Type B pancreatic cell (in vitro differentiated cells): ENCODE data around the gene DLL4. TPM values are rescaled to one million over a fixed set of nuclear protein-coding genes. Genes with fewer than 3 reads are reported as not detected.

Source experiments
- DNase-seq: peaks from one replicate; pipeline ENCODE4 v3.0.0; 2021; ENCODE audit warnings: mixed read lengths; ENCODE audit not compliant: unreplicated experiment; ENCODE audit errors: extremely low spot score
- H3K27ac Mint-ChIP-seq: 2 replicates; pipeline ENCODE4 v1.8.0; 2021; ENCODE audit warnings: mild to moderate bottlenecking, mixed read lengths
- H3K27me3 Mint-ChIP-seq: 2 replicates; pipeline ENCODE4 v1.8.0; 2021; ENCODE audit warnings: mixed read lengths
- H3K36me3 Mint-ChIP-seq: 2 replicates; pipeline ENCODE4 v1.8.0; 2021; ENCODE audit warnings: mixed read lengths
- H3K4me1 Mint-ChIP-seq: one replicate; pipeline ENCODE4 v1.8.0; 2021; ENCODE audit warnings: mixed read lengths; ENCODE audit not compliant: unreplicated experiment
- H3K4me3 Mint-ChIP-seq: 2 replicates; pipeline ENCODE4 v1.8.0; 2021; ENCODE audit warnings: mild to moderate bottlenecking, mixed read lengths
- H3K9me3 Mint-ChIP-seq: 2 replicates; pipeline ENCODE4 v1.8.0; 2021; ENCODE audit warnings: mixed read lengths
- total RNA-seq: library from RNA; stranded (reverse); gene quantifications from 2 replicates; pipeline ENCODE4 v1.2.1, GENCODE V29; 2021; ENCODE audit warnings: low replicate concordance
- TF ChIP-seq, protein P1 (sequence below): fragments of 200-600 bp; sonication (generic); conservative IDR thresholded peaks from 2 replicates; pipeline ENCODE4 v1.5.0; 2021; ENCODE audit warnings: antibody characterized with exemption, mild to moderate bottlenecking

DLL4 gene
- total RNA-seq, 1 donor from 2014 or later: 2.9 TPM

DNA sequence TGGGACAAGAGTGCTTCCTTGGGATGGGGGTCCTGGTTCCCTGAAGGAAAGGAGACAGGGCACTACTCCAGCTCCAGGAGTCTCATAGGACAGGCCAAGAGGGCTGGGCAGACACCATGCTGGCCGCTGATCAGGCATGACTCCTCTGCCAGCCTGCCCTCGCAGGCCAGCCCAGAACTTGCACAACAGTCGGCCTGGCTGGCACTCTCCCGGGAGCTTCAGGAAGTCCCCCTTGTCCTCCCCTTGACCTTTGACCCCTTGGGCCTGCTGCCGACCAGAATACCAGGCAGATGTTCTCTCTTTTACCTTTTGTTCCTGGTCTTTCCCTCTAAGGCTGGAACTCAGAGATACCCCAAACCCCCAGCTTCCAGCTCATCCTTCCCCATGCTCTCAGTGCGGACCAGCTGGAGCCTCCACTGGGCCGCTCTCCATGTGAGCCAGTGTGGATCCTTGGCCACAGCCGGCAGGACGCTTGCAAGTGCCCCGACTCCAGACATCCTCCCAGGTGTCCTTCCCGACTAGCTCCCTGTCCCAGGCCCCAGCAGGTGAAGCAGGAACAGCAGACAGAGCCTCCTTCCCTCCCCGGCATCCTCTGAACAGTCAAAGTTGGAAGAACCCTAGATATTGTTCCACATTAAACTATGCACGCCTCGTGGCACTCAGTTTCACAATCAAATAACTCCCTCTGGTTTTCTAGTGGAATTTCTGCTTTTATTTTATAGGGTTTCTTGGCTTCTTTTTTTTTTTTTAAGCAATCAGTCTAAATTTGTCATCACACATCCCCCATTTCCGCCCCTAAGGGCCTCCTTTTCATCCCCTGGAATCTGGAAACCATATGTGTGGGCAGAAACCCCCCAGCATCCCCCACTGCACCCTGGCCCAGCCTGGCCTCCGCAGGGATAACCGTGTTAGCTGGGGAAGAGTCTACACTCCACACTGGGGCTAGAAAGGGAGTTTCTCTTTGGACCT, 19.2 kb upstream of the DLL4 start:
- H3K9me3 Mint-ChIP-seq: no peaks in the 10 kb centered on the region
- H3K36me3 Mint-ChIP-seq: no peaks in the 10 kb centered on the region
- H3K4me3 Mint-ChIP-seq: no peak overlapping the region
- no peak for DNase-seq
- H3K4me1 Mint-ChIP-seq: peaks cover 26% of the 10 kb centered on the region
- H3K27me3 Mint-ChIP-seq: no peaks in the 10 kb centered on the region
- H3K27ac Mint-ChIP-seq: peak overlapping the region; percentile 31
- TF ChIP-seq, protein P1, sequence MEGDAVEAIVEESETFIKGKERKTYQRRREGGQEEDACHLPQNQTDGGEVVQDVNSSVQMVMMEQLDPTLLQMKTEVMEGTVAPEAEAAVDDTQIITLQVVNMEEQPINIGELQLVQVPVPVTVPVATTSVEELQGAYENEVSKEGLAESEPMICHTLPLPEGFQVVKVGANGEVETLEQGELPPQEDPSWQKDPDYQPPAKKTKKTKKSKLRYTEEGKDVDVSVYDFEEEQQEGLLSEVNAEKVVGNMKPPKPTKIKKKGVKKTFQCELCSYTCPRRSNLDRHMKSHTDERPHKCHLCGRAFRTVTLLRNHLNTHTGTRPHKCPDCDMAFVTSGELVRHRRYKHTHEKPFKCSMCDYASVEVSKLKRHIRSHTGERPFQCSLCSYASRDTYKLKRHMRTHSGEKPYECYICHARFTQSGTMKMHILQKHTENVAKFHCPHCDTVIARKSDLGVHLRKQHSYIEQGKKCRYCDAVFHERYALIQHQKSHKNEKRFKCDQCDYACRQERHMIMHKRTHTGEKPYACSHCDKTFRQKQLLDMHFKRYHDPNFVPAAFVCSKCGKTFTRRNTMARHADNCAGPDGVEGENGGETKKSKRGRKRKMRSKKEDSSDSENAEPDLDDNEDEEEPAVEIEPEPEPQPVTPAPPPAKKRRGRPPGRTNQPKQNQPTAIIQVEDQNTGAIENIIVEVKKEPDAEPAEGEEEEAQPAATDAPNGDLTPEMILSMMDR: no peak

DNA sequence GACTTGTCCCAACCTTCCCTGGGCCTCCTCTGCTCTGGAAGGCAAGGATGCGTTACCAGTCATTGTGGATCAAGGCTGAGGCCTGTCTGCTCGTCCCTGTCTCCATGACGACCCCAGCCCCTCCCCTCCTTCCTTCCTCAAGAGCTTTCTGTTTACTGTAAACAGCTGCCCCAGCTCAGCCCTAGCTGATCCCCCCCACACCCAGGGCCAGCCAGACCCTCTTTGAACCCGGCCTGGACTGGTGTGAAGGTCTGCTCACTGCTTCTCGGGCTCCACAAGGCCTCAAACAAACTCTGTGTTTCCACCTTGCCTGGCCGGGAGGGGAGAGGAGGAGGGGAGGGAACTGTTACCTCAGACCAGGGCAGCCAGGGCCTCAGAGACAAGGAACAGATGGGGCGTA, 18.0 kb upstream of the DLL4 start:
- DNase-seq: no peak
- H3K27ac Mint-ChIP-seq: peak overlapping the region; percentile 70
- H3K27me3 Mint-ChIP-seq: no peaks in the 10 kb centered on the region
- no peaks in the 10 kb centered on the region for H3K36me3 Mint-ChIP-seq
- H3K4me3 Mint-ChIP-seq: no peak overlapping the region
- H3K9me3 Mint-ChIP-seq: no peaks in the 10 kb centered on the region
- H3K4me1 Mint-ChIP-seq: peaks cover 26% of the 10 kb centered on the region
- TF ChIP-seq, protein P1: no peak

DNA sequence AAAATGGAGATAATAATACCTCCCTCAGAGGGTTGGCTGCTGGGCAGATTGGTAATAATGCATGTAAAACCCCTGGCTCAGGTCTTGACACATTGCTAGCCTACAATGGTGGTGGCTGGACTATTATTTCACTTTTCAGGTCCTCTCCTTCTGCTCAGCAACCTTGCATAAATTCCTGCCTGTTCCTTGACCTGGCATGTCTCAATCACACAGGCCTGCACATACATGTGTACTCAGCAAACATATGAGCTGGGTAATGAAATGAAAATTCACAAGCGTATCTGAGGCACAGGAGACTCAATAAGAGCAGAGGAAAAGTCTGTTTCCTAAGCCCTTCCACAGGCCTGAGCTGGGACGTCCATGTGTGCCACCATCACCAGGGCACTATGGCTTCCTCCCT, 17.4 kb upstream of the DLL4 start:
- Mint-ChIP-seq H3K27ac (peak overlapping the region; percentile 70), H3K36me3 (no peaks in the 10 kb centered on the region), H3K9me3 (no peaks in the 10 kb centered on the region), H3K4me3 (no peak overlapping the region), H3K27me3 (peaks cover 1% of the 10 kb centered on the region), H3K4me1 (peaks cover 26% of the 10 kb centered on the region)
- no peak for DNase-seq
- TF ChIP-seq, protein P1: no peak

DNA sequence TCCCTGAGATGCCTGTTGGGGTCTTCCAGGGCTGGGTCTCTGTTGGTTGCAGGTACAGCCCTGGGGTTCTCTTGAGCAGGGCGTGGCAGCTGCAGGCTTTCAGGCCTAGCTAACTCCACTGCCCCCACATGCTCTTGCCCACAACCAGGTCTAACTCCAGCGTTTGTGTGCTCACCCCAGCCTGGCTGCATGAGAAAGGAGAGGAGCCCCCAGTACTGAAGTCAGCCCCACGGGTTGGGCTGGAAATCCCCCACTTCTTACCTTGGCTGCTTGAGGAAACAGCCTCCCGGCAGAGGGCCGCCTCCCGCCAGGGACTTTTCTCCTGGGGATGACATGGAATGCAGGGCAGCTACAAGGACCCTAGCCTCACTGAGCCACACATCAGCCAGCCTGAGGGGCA, 16.7 kb upstream of the DLL4 start:
- no peak overlapping the region for H3K4me3 Mint-ChIP-seq
- H3K9me3 Mint-ChIP-seq: no peaks in the 10 kb centered on the region
- no peak overlapping the region for H3K27ac Mint-ChIP-seq
- H3K36me3 Mint-ChIP-seq: no peaks in the 10 kb centered on the region
- H3K4me1 Mint-ChIP-seq: peaks cover 26% of the 10 kb centered on the region
- no peak for DNase-seq
- H3K27me3 Mint-ChIP-seq: peaks cover 6% of the 10 kb centered on the region
- TF ChIP-seq, protein P1: no peak

DNA sequence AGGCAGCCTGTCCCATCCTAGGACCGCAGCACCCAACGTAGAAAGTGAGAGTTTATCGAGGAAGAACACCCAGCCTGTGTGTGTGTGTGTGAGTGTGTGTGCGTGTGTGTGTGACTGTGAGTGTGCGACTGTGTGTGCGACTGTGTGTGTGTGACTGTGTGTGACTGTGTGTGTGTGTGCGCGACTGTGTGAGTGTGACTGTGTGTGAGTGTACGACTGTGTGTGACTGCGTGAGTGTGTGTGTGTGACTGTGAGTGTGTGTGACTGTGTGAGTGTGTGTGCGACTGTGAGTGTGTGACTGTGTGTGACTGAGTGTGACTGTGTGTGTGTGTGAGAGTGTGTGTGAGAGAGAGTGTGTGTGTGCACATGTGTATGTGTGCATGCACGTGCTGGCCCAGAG, 15.1 kb upstream of the DLL4 start:
- H3K27me3 Mint-ChIP-seq: peaks cover 6% of the 10 kb centered on the region
- DNase-seq: no peak
- peaks cover 26% of the 10 kb centered on the region for H3K4me1 Mint-ChIP-seq
- H3K27ac Mint-ChIP-seq: no peak overlapping the region
- TF ChIP-seq, protein P1: no peak
- no peaks in the 10 kb centered on the region for H3K9me3 Mint-ChIP-seq
- H3K4me3 Mint-ChIP-seq: no peak overlapping the region
- H3K36me3 Mint-ChIP-seq: no peaks in the 10 kb centered on the region
